IMR-90 (cell line): ENCODE results near the gene CDC25A. TPM values are rescaled to one million over a fixed set of nuclear protein-coding genes. Genes with fewer than 3 reads are reported as not detected.
A peak's percentile ranks its signal among the peaks of the same experiment; 100 is the strongest.

ENCODE experiments used
- ATAC-seq: fragments of 200-7000 bp; cut with Tn5 transposase; 2 replicates; pipeline ENCODE4 v1.9.1; 2020; ENCODE audit warnings: low read depth, mild to moderate bottlenecking, moderate library complexity
- BruUV-seq: library from RNA; stranded (reverse); fragments of 400-500 nt; replicated peaks from 2 replicates; lab custom pipeline; 2021; lab: Mats Ljungman, UMichigan
- CTCF ChIA-PET: fragments of 300-600 bp; formaldehyde crosslinking; extraction: SDS; loops from one replicate; lab custom pipeline; 2021; ENCODE audit warnings: antibody characterized with exemption; lab: Yijun Ruan, JAX
- POLR2A ChIA-PET: fragments of 300-600 bp; sonication (Branson Sonifier 250); formaldehyde crosslinking; loops from one replicate; lab custom pipeline; 2022; ENCODE audit warnings: antibody characterized with exemption; ENCODE audit not compliant: unreplicated experiment; lab: Charles Lee
- DNase-seq: peaks from one replicate; pipeline ENCODE4 v3.0.0; 2013
- H2AFZ ChIP-seq: replicated peaks from 2 replicates; pipeline ENCODE3; 2013; ENCODE audit warnings: low read length, mild to moderate bottlenecking; ENCODE audit not compliant: poor library complexity
- H2AK5ac ChIP-seq: 2 replicates; pipeline ENCODE4 v1.6.1; 2013; ENCODE audit warnings: low read depth, low read length, inconsistent platforms
- H2AK9ac ChIP-seq: replicated peaks from 2 replicates; pipeline ENCODE3; 2013; ENCODE audit warnings: mild to moderate bottlenecking, low read depth, low read length, moderate library complexity; ENCODE audit not compliant: poor library complexity
- H2BK120ac ChIP-seq: 2 replicates; pipeline ENCODE4 v1.6.1; 2013; ENCODE audit warnings: low read depth, low read length, inconsistent platforms
- H2BK15ac ChIP-seq: 3 replicates; pipeline ENCODE4 v1.6.1; 2013; ENCODE audit warnings: low read depth, low read length, inconsistent platforms
- H2BK20ac ChIP-seq: 2 replicates; pipeline ENCODE4 v1.6.1; 2013; ENCODE audit warnings: low read depth, mild to moderate bottlenecking, inconsistent platforms, low read length, moderate library complexity
- H2BK5ac ChIP-seq: 2 replicates; pipeline ENCODE4 v1.6.1; 2013; ENCODE audit warnings: mild to moderate bottlenecking, low read depth, low read length, inconsistent platforms; ENCODE audit not compliant: poor library complexity, severe bottlenecking
- H3K14ac ChIP-seq: replicated peaks from 2 replicates; pipeline ENCODE4 v1.6.1; 2013; ENCODE audit warnings: low read depth, low read length, inconsistent platforms
- H3K18ac ChIP-seq: 2 replicates; pipeline ENCODE4 v1.6.1; 2013; ENCODE audit warnings: low read depth, low read length, control low read depth
- H3K23ac ChIP-seq: 2 replicates; pipeline ENCODE4 v1.6.1; 2013; ENCODE audit warnings: low read depth, low read length, inconsistent platforms
- H3K27ac ChIP-seq: 2 replicates; pipeline ENCODE4 v1.5.1; 2013; ENCODE audit warnings: mild to moderate bottlenecking, control low read depth, low read length; ENCODE audit not compliant: insufficient read depth
- H3K27me3 ChIP-seq: 2 replicates; pipeline ENCODE4 v1.6.1; 2013; ENCODE audit warnings: low read length; ENCODE audit not compliant: control insufficient read depth, insufficient read depth
- H3K36me3 ChIP-seq: 2 replicates; pipeline ENCODE4 v1.6.1; 2013; ENCODE audit warnings: low read length, mixed read lengths; ENCODE audit not compliant: control insufficient read depth, insufficient read depth
- H3K4ac ChIP-seq: 2 replicates; pipeline ENCODE4 v1.6.1; 2013; ENCODE audit warnings: low read depth, low read length, inconsistent platforms
- H3K4me1 ChIP-seq: 2 replicates; pipeline ENCODE4 v1.6.1; 2013; ENCODE audit warnings: low read length, mixed read lengths; ENCODE audit not compliant: control insufficient read depth, insufficient read depth
- H3K4me2 ChIP-seq: 2 replicates; pipeline ENCODE4 v1.6.1; 2013; ENCODE audit warnings: low read depth, mild to moderate bottlenecking, control low read depth, low read length, moderate library complexity
- H3K4me3 ChIP-seq: 2 replicates; pipeline ENCODE4 v1.5.1; 2013; ENCODE audit warnings: low read depth, mild to moderate bottlenecking, control low read depth, low read length, moderate library complexity; ENCODE audit not compliant: insufficient read depth
- H3K56ac ChIP-seq: 2 replicates; pipeline ENCODE4 v1.6.1; 2013; ENCODE audit warnings: low read length, inconsistent platforms; ENCODE audit not compliant: insufficient read depth; ENCODE audit errors: extremely low read depth
- H3K79me1 ChIP-seq, 2 experiments: 2 replicates each; pipeline ENCODE4 v1.6.1; 2013; ENCODE audit warnings: low read length in 2 of 2, inconsistent platforms in 1 of 2, low read depth in 1 of 2
- H3K9ac ChIP-seq: 2 replicates; pipeline ENCODE4 v1.6.1; 2013; ENCODE audit warnings: low read depth, low read length, control low read depth
- H3K9me1 ChIP-seq: 2 replicates; pipeline ENCODE4 v1.6.1; 2013; ENCODE audit warnings: low read length, inconsistent platforms; ENCODE audit not compliant: insufficient read depth
- H3K9me3 ChIP-seq: 2 replicates; pipeline ENCODE4 v1.6.1; 2013; ENCODE audit warnings: low read length; ENCODE audit not compliant: control insufficient read depth, insufficient read depth
- H4K20me1 ChIP-seq: 2 replicates; pipeline ENCODE4 v1.6.1; 2013; ENCODE audit warnings: low read length, inconsistent platforms; ENCODE audit not compliant: insufficient read depth
- H4K5ac ChIP-seq: 2 replicates; pipeline ENCODE4 v1.6.1; 2013; ENCODE audit warnings: mild to moderate bottlenecking, low read depth, low read length, control low read depth
- H4K8ac ChIP-seq, 2 experiments: 2 replicates each; pipeline ENCODE4 v1.6.1; 2013; ENCODE audit warnings: low read depth in 2 of 2, low read length in 2 of 2, control low read depth in 1 of 2, inconsistent platforms in 1 of 2
- H4K91ac ChIP-seq: 2 replicates; pipeline ENCODE4 v1.6.1; 2013; ENCODE audit warnings: low read depth, low read length, inconsistent platforms; ENCODE audit not compliant: insufficient read depth
- FOS ChIP-seq: fragments of 150-350 bp; IDR thresholded peaks from 2 replicates; pipeline ENCODE4 v1.6.1; 2016; ENCODE audit warnings: low read depth, low read length
- MAFK ChIP-seq: IDR thresholded peaks from 2 replicates; pipeline ENCODE4 v1.6.1; 2012; ENCODE audit warnings: low read depth, low read length, improper control_type of control experiment
- MAZ ChIP-seq: IDR thresholded peaks from 2 replicates; pipeline ENCODE4 v1.6.1; 2012; ENCODE audit warnings: low read depth, mild to moderate bottlenecking, low read length, improper control_type of control experiment, moderate library complexity, borderline replicate concordance
- MXI1 ChIP-seq: IDR thresholded peaks from 2 replicates; pipeline ENCODE4 v1.6.1; 2012; ENCODE audit warnings: low read depth, mild to moderate bottlenecking, low read length, moderate library complexity, borderline replicate concordance
- USF2 ChIP-seq: fragments of 150-350 bp; IDR thresholded peaks from 2 replicates; pipeline ENCODE4 v1.6.1; 2017; ENCODE audit warnings: mild to moderate bottlenecking, antibody characterized with exemption, low read length, low read depth
- WGBS, 2 experiments: methylation state at CpG; one replicate each; pipeline versions ENCODE4 v1.1.5 to v1.1.7; 2013; ENCODE audit warnings: missing lambda C conversion rate in 2 of 2; ENCODE audit not compliant: insufficient read length in 1 of 2; ENCODE audit errors: extremely low coverage in 2 of 2; 5-methylcytosine and 5-hydroxymethylcytosine counted together
- dilution Hi-C: fragments of 300-500 bp; cut with HindIII; formaldehyde crosslinking; loops from one replicate; pipeline ENCODE4 v1.14.3; 2018; ENCODE audit warnings: low sequenced_read_pairs; ENCODE audit not compliant: unreplicated experiment
- in situ Hi-C: fragments of 300-500 bp; cut with MboI; formaldehyde crosslinking; loops from 3 replicates; pipeline ENCODE4 v1.14.3; 2019; ENCODE audit warnings: low sequenced_read_pairs, inconsistent platforms, mixed read lengths
- intact Hi-C: fragments of 100-400 bp; cut with micrococcal nuclease; formaldehyde crosslinking; loops from 2 replicates; pipeline ENCODE4 v1.10.0; 2022
- polyA plus RNA-seq, 3 experiments: library from polyadenylated mRNA; depleted of rRNA; stranded (reverse); fragments of >200 nt; gene quantifications; 2 replicates each; pipeline ENCODE4 v1.2.3, GENCODE V29; 2012; ENCODE audit warnings: low replicate concordance in 1 of 3
- total RNA-seq: library from RNA; depleted of rRNA; stranded (reverse); fragments of >200 nt; gene quantifications from 2 replicates; pipeline ENCODE4 v1.2.3, GENCODE V29; 2012
- TF ChIP-seq, protein P1 (sequence below): conservative IDR thresholded peaks from 2 replicates; pipeline ENCODE4 v1.5.1; 2012; ENCODE audit warnings: mild to moderate bottlenecking, low read depth, low read length, improper control_type of control experiment

The CDC25A gene
- total and polyA plus RNA-seq, 2 of the 4 experiments (the other 2 are of a cell fraction): 4.2 to 10.6 TPM

DNA sequence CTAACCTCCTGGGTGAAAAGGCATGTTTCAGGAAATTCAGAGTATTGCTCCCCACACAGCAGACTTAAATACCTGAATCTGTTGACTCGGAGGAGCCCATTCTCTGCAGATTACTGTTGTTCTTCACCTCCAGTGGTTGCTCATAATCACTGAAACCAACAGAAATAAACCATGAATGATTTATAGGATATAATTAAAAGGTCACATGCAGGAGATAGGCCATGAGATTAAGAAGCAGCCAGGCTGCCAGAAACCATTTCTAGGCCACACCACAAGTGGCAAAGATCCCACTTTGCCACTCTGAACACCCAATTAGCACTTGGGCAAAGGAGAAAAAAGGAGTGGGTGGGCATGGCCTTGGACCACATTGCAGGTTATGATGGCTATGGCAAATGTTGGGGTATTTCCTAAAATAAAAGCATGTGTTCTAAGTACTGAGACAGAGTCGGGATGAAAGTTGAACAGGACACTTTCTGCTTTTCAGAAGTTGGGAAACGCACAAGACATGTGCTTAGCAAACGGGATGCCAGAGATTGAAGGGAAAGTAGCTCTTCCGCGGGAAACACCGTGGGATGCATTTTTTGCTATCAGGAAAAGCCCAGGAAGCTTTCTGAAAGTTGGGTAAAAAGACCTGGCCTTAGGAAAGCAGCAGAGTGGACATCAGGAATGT, 1.5 kb downstream of the CDC25A start:
- Histone ChIP-seq H2AFZ (peak overlapping the region; percentile 92), H3K18ac (no peak overlapping the region), H2BK5ac (no peak overlapping the region), H3K27ac (peak overlapping the region; percentile 33; the same call in 1 of the 2 replicates), H2AK5ac (no peak overlapping the region; the same call in 1 of the 2 replicates), H3K14ac (peak overlapping the region; percentile 76), H3K23ac (peak overlapping the region; percentile 68), H3K4ac (peak overlapping the region; percentile 56), H3K9me3 (no peaks in the 10 kb centered on the region), H3K4me2 (peak overlapping the region; percentile 70), H4K91ac (no peak overlapping the region), H3K56ac (peak overlapping the region; percentile 49), H2BK120ac (no peak overlapping the region), H3K79me1 (peaks cover 17 to 31% of the 10 kb centered on the region in 2 experiments), H4K5ac (no peak overlapping the region), H4K20me1 (no peaks in the 10 kb centered on the region), H3K36me3 (peaks cover 7% of the 10 kb centered on the region), H3K27me3 (no peaks in the 10 kb centered on the region), H3K9me1 (peaks cover 3% of the 10 kb centered on the region; the same call in 1 of the 2 replicates), H3K9ac (peak overlapping the region; percentile 56), H3K4me3 (peak overlapping the region; percentile 67), H3K4me1 (peaks cover 2% of the 10 kb centered on the region; the same call in 1 of the 2 replicates), H2BK20ac (no peak overlapping the region), H4K8ac (peak overlapping the region in 1 of 2 experiments; percentile 44; a peak in 1 of 4 replicates), H2AK9ac (no peak overlapping the region), H2BK15ac (no peak overlapping the region)
- ChIA-PET POLR2A (interaction anchor here (0.6 kb wide), 1 partner anchor 773 kb away, joined by 8 read pairs; no protein-coding TSS in a partner anchor), CTCF (no interaction called here)
- in situ Hi-C loops: no loop called here
- DNase-seq: peak; percentile 25
- dilution Hi-C loops: no loop called here
- BruUV-seq: no TSS peak
- intact Hi-C loops: no loop called here
- TF ChIP-seq MAFK (no peak), MAZ (no peak), MXI1 (peak; percentile 62; the same call in 1 of the 2 replicates), FOS (no peak), USF2 (no peak)
- TF ChIP-seq, protein P1, sequence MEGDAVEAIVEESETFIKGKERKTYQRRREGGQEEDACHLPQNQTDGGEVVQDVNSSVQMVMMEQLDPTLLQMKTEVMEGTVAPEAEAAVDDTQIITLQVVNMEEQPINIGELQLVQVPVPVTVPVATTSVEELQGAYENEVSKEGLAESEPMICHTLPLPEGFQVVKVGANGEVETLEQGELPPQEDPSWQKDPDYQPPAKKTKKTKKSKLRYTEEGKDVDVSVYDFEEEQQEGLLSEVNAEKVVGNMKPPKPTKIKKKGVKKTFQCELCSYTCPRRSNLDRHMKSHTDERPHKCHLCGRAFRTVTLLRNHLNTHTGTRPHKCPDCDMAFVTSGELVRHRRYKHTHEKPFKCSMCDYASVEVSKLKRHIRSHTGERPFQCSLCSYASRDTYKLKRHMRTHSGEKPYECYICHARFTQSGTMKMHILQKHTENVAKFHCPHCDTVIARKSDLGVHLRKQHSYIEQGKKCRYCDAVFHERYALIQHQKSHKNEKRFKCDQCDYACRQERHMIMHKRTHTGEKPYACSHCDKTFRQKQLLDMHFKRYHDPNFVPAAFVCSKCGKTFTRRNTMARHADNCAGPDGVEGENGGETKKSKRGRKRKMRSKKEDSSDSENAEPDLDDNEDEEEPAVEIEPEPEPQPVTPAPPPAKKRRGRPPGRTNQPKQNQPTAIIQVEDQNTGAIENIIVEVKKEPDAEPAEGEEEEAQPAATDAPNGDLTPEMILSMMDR: no peak
- ATAC-seq: no peak
- 3% methylated on average over 6 of the region's 7 CpGs; no CpG with 5 or more reads in 1 of the 2 experiments for WGBS, 2 experiments
